DOHH2 (cell line): ENCODE measurements around the gene OPN5.

Experiments used
- EZH2phosphoT487 ChIP-seq: fragments of 200-600 bp; sonication (generic); IDR thresholded peaks from 2 replicates; pipeline ENCODE4 v1.6.1; 2017; ENCODE audit warnings: borderline replicate concordance, mild to moderate bottlenecking, antibody characterized with exemption, low read length, moderate library complexity, mixed read lengths
- TF ChIP-seq, protein P1 (sequence below): fragments of 200-600 bp; sonication (generic); IDR thresholded peaks from one replicate; pipeline ENCODE4 v1.5.1; 2014; ENCODE audit warnings: antibody characterized with exemption, mild to moderate bottlenecking, low read depth, low read length; ENCODE audit not compliant: poor library complexity, severe bottlenecking

DNA sequence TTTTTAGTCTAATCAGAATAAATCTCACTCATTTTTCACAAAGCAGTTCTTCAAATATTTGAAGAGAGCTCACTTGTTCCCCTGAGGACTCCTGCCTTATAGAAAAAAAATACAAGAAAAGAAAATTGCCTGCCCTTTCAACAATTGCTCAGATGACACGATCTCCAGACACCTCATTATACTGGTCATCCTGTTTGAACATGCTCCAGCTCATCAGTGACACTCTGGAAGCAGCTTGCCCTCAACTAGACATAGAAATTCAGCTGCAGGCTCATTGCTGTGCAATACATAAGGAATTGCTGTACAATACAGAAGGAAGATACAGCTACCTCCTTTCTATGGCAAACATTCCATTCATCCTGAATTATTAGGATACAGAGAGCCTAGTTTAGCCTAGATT, 73.1 kb downstream of the OPN5 start:
- TF ChIP-seq, protein P1, sequence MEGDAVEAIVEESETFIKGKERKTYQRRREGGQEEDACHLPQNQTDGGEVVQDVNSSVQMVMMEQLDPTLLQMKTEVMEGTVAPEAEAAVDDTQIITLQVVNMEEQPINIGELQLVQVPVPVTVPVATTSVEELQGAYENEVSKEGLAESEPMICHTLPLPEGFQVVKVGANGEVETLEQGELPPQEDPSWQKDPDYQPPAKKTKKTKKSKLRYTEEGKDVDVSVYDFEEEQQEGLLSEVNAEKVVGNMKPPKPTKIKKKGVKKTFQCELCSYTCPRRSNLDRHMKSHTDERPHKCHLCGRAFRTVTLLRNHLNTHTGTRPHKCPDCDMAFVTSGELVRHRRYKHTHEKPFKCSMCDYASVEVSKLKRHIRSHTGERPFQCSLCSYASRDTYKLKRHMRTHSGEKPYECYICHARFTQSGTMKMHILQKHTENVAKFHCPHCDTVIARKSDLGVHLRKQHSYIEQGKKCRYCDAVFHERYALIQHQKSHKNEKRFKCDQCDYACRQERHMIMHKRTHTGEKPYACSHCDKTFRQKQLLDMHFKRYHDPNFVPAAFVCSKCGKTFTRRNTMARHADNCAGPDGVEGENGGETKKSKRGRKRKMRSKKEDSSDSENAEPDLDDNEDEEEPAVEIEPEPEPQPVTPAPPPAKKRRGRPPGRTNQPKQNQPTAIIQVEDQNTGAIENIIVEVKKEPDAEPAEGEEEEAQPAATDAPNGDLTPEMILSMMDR: no peak
- TF ChIP-seq EZH2phosphoT487: no peak
